Thoracic aorta (tissue), 2 donors: ENCODE results near the gene ALKBH7. TPM values are rescaled to one million over a fixed set of nuclear protein-coding genes. Genes with fewer than 3 reads are reported as not detected.

ENCODE experiments used
- ATAC-seq: fragments of 150-250 bp; one replicate; pipeline ENCODE4 v1.8.0; 2017; ENCODE audit warnings: low read depth; ENCODE audit not compliant: insufficient number of reproducible peaks, low FRiP score
- DNase-seq: peaks from one replicate; pipeline ENCODE4 v3.0.0-alpha.2; 2020; ENCODE audit warnings: low spot score
- H3K27ac ChIP-seq, 2 donors: fragments of 200-600 bp; sonication (generic); 1 replicate in 1 of 2; 2 replicates in 1 of 2; pipeline ENCODE4 v1.5.1; 2016; ENCODE audit warnings: mild to moderate bottlenecking in 2 of 2, moderate library complexity in 2 of 2
- H3K27me3 ChIP-seq: fragments of 200-600 bp; sonication (generic); replicated peaks from 2 replicates; pipeline ENCODE4 v1.6.0; 2016; ENCODE audit warnings: mild to moderate bottlenecking; ENCODE audit not compliant: insufficient read depth
- H3K36me3 ChIP-seq: fragments of 200-600 bp; sonication (generic); one replicate; pipeline ENCODE4 v1.5.1; 2016
- H3K4me1 ChIP-seq, 2 donors: fragments of 200-600 bp; sonication (generic); 1 replicate in 1 of 2; 2 replicates in 1 of 2; pipeline versions ENCODE4 v1.5.1 to v1.6.0; 2016; ENCODE audit warnings: low read depth in 2 of 2, mild to moderate bottlenecking in 1 of 2; ENCODE audit not compliant: control insufficient read depth in 1 of 2
- H3K4me3 ChIP-seq: fragments of 200-600 bp; sonication (generic); 2 replicates; pipeline ENCODE4 v1.5.1; 2016; ENCODE audit warnings: mild to moderate bottlenecking
- H3K9me3 ChIP-seq: fragments of 200-600 bp; sonication (generic); 2 replicates; pipeline ENCODE4 v1.5.1; 2016
- total RNA-seq, 2 donors: library from RNA; depleted of rRNA; stranded (reverse); fragments of >200 nt; gene quantifications; one replicate each; pipeline versions ENCODE4 v1.1.0 to v1.2.3, GENCODE V29; 2016
- TF ChIP-seq, protein P1 (sequence below): fragments of 200-600 bp; sonication (generic); IDR thresholded peaks from one replicate; pipeline ENCODE4 v1.5.1; 2019; ENCODE audit warnings: antibody characterized with exemption

Gene ALKBH7
- total RNA-seq, 2 donors from 2014 or later: 29.1 to 37.6 TPM

DNA sequence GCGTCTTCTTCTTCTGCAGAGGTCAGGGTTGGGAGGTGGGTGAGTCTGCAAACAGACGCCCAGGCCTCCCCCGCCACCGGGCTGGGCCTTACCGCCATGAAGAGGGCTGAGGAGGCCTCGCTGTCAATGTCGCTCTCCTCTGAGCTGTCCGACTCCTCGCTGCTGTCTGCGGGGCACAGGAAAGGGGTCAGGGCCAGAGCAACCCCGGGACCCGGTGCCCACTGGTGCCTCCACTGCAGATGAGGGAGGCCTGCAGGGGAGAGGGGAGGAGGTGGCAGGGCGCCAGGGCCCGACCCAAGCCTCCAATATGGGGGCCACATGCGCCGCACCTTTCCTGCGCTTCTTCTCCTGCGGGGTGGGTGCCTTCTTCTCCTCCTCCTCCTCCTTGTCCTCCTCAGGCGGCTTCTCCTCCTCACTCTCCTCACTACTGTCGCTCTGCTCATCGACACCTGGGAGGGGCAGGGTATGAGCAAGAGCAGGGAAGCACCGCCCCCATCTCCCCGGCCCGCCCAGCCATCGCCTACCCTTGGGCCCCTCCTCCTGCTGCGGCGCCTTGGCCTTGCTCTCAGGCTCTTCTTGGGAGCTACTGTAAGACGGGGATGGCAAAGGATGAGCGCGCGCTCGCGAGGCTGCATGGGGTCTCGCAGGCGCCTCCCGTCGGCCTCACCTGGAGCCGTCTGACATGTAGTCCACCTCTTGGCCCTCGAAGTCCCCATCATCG lies 8.6 kb downstream of the ALKBH7 start:
- Histone ChIP-seq H3K36me3 (peaks cover 51% of the 10 kb centered on the region), H3K4me3 (no peak overlapping the region), H3K9me3 (no peaks in the 10 kb centered on the region), H3K27me3 (no peaks in the 10 kb centered on the region), H3K4me1 (peaks cover 0 to 13% of the 10 kb centered on the region in 2 donors), H3K27ac (no peak overlapping the region)
- DNase-seq (no peak), ATAC-seq (no peak)
- TF ChIP-seq, protein P1, sequence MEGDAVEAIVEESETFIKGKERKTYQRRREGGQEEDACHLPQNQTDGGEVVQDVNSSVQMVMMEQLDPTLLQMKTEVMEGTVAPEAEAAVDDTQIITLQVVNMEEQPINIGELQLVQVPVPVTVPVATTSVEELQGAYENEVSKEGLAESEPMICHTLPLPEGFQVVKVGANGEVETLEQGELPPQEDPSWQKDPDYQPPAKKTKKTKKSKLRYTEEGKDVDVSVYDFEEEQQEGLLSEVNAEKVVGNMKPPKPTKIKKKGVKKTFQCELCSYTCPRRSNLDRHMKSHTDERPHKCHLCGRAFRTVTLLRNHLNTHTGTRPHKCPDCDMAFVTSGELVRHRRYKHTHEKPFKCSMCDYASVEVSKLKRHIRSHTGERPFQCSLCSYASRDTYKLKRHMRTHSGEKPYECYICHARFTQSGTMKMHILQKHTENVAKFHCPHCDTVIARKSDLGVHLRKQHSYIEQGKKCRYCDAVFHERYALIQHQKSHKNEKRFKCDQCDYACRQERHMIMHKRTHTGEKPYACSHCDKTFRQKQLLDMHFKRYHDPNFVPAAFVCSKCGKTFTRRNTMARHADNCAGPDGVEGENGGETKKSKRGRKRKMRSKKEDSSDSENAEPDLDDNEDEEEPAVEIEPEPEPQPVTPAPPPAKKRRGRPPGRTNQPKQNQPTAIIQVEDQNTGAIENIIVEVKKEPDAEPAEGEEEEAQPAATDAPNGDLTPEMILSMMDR: no peak

DNA sequence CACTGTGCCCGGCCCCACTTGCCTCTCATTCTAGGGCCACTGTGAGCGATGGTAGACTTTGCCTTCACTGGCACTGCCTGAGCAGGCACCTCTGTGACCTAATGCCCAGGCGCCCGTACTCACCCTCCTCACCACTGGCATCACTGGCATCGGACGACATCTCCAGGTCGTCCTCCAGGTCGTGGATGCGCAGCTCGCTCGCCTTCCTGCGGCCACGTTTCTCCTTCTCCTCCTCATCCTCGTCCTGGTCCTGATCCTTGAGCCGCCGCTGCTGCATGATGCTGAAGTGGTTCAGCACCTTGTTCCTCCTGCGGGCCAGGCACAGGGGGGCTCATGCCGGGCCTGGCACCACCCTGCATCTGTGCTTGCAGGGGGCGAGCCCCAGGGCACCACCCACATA lies 10.6 kb downstream of the ALKBH7 start:
- H3K9me3 ChIP-seq: no peaks in the 10 kb centered on the region
- peaks cover 0 to 4% of the 10 kb centered on the region in 2 donors for H3K4me1 ChIP-seq
- TF ChIP-seq, protein P1: no peak
- DNase-seq: no peak
- H3K4me3 ChIP-seq: no peak overlapping the region
- ATAC-seq: no peak
- no peaks in the 10 kb centered on the region for H3K27me3 ChIP-seq
- H3K36me3 ChIP-seq: peaks cover 69% of the 10 kb centered on the region
- H3K27ac ChIP-seq: no peak overlapping the region

DNA sequence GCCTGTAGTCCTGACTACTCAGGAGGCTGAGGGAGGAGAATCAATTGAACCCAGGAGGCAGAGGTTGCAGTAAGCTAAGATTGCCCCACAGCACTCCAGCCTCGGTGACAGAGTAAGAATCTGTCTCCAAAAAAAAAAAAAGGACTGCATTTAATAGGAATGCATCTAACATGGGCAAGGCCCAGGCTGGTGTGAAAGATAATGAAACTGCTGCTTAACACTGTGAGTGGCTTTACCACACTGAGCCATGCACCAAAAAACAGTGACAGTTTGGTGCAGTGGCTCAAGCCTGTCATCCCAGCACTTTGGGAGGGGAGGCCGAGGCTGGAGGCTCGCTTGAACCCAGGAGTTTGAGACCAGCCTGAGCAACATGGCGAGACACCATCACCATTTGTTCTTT lies 11.8 kb downstream of the ALKBH7 start:
- H3K4me3 ChIP-seq: no peak overlapping the region
- TF ChIP-seq, protein P1: no peak
- peaks cover 78% of the 10 kb centered on the region for H3K36me3 ChIP-seq
- no peaks in the 10 kb centered on the region for H3K9me3 ChIP-seq
- H3K27ac ChIP-seq: no peak overlapping the region
- no peak for ATAC-seq
- no peaks in the 10 kb centered on the region for H3K4me1 ChIP-seq
- no peak for DNase-seq
- H3K27me3 ChIP-seq: no peaks in the 10 kb centered on the region

DNA sequence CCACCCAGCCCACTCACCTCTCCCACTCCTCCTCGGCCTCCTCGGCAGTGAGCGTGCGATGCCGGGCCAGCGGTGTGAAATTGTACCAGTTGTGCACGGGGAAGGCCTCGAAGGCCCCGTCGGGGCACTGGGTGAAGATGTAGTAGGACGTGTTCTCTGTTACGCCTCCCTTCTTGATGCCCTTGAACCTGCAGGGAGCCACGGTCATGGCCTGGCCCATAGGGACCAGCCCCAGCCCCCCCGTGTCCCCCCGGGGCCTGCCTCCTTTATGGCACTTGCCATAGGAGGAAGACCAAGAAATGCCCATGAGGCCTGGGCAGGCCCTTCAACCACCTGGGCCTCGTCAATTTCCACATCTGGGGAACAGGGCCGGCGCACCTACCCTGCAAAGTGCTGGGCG lies 14.8 kb downstream of the ALKBH7 start:
- Histone ChIP-seq H3K4me1 (peaks cover 4 to 13% of the 10 kb centered on the region in 2 donors), H3K9me3 (no peaks in the 10 kb centered on the region), H3K27ac (no peak overlapping the region), H3K36me3 (peaks cover 51% of the 10 kb centered on the region), H3K4me3 (no peak overlapping the region), H3K27me3 (no peaks in the 10 kb centered on the region)
- no peak for DNase-seq
- TF ChIP-seq, protein P1: no peak
- no peak for ATAC-seq

DNA sequence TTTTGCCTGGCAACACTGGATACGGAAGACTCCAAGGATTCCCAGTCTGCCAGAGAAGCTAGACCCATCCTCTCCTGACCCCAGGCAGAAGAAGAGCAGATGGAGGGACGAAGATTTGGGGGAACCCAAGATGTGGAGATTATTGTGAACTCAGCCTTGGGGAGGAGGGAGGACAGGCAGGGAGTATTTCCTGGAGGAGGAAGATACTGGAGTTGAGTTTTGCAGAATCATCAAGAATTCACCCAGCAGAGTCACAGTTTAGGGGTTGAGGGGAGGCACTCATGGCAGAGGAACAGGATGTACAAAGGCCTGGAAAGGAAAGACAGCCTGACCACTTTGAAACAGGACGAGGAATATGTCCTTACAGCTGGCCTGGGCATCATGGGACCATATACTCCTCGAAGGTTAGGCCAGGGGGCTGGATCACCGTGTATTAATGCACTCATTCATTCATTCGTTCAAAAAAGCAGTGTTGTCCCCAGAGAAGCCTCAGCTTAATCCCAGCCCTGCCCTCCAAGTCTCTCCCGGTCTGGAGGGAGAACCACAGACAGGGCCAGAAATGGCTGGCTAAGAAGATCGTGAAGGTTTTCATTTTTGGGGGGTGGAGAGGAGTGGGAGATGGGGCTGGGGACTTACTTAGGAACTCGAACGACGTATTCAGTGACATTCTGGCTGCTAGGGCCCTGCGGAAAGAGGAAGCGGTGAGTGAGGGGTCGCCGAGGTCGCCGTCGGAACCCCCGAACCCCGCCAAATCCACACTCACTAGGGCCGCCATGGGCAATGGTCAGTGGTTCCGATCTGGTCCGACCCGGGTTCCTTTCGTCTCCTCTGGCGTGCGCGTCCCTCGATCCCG lies 19.9 kb downstream of the ALKBH7 start:
- ATAC-seq: no peak
- H3K4me1 ChIP-seq: peaks cover 7 to 25% of the 10 kb centered on the region in 2 donors
- no peaks in the 10 kb centered on the region for H3K9me3 ChIP-seq
- H3K27me3 ChIP-seq: no peaks in the 10 kb centered on the region
- DNase-seq: no peak
- peak overlapping the region; percentile 90 for H3K4me3 ChIP-seq
- H3K36me3 ChIP-seq: peaks cover 19% of the 10 kb centered on the region
- TF ChIP-seq, protein P1: no peak
- H3K27ac ChIP-seq: peak overlapping the region; percentile 97 to 98
